Measurements from ENCODE around the gene TRAPPC6A.

DNA sequence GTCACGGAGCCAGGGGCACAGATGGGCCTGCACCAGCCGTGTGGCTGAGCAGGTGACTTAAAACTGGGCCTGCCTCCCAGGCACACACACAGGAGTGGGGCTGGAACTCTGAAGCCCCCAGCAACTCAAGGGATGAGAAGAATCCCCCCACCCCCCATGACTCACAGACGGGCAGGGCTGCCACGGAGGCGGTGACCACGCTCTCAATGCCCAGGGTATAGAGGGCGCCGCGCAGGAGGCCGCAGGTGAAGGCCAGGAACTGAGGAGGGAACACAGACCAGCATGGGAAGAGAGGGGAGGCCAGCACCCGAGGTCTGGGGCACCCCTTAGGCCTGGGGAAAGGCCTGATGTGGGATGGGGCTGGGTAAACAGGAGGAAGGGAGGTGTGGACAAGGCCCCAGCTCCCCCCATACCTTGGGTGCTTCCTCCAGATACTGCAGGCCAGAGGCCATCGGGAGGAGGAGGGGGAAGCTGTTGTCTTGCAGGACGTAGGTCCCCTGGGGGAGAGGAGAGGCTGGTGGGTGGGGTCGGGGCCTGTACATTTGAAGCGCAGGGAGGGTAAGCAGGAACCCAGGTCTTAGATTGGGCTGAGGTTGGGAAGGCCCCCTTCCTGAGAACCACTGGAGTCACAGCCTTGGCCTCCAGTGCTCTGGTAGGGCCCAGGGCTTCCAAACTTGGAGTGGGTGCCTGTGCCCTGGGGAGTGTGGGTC lies 14.1 kb downstream of the TRAPPC6A start:
- TF ChIP-seq EZH2 (IDR thresholded peaks at IDR 0.05; ENCODE audit: low read length, unreplicated experiment) (no peak), EZH2phosphoT487 (IDR thresholded peaks at IDR 0.05; ENCODE audit: borderline replicate concordance, low read length) (no peak)
- TF ChIP-seq, protein P1, sequence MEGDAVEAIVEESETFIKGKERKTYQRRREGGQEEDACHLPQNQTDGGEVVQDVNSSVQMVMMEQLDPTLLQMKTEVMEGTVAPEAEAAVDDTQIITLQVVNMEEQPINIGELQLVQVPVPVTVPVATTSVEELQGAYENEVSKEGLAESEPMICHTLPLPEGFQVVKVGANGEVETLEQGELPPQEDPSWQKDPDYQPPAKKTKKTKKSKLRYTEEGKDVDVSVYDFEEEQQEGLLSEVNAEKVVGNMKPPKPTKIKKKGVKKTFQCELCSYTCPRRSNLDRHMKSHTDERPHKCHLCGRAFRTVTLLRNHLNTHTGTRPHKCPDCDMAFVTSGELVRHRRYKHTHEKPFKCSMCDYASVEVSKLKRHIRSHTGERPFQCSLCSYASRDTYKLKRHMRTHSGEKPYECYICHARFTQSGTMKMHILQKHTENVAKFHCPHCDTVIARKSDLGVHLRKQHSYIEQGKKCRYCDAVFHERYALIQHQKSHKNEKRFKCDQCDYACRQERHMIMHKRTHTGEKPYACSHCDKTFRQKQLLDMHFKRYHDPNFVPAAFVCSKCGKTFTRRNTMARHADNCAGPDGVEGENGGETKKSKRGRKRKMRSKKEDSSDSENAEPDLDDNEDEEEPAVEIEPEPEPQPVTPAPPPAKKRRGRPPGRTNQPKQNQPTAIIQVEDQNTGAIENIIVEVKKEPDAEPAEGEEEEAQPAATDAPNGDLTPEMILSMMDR (conservative IDR thresholded peaks at IDR 0.05; ENCODE audit: low read depth, low read length), result no peak
